Measurements from ENCODE around the gene LPCAT1. TPM values are rescaled to one million over a fixed set of nuclear protein-coding genes. Genes with fewer than 3 reads are reported as not detected.
"Not testable (repeated sequence)": the region's sequence is repeated elsewhere in the genome, so short reads cannot be mapped to it uniquely, and the experiment has no call there.

Gene LPCAT1
- total RNA-seq, 1 donor from 2014 or later, result 41.9 TPM

GRCh38 chr5:1540831-1541701, 17.3 kb upstream of the LPCAT1 start:
- DNase-seq, result no peak

DNA sequence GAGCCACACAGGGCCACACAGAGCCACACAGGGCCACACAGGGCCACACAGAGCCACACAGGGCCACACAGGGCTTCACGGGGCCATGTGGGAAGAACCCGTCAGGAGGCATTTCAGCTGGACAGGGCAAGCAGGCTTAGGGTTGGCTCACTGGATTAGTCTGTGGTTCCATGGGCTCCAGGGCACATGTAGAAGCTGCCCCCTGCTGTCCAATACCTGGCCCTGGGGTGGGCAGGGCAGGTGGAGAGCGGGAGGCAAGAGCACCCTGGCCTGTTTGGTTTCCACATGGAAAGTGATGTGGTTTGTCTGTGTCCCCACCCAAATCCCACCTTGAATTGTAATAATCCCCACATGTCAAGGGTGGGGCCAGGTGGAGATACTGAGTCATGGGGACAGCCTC, 16.4 kb upstream of the LPCAT1 start:
- no peak for DNase-seq

GRCh38 chr5:1539393-1540161, 15.8 kb upstream of the LPCAT1 start:
- not testable (repeated sequence) for DNase-seq

GRCh38 chr5:1538741-1539392, 15.1 kb upstream of the LPCAT1 start:
- no peak for DNase-seq

DNA sequence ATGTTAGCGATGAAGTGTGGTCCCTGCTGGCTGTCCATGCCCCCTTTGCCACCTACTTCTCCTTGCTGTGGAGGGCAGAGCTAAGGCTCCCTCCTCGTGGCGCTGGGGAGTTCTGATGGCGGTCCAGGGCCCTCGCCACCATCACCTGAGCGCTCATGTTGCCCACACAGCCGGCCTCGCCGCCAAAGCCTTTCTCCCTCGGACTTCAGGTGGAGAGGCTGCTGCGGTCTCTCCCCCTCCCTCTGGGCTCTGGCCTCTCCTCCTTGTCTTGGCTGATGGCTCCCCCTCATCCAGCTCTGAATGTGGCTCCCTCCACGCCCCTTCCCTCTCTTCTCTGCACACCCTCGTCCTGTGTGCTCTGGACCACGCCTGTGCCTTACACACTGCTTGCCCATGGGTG, 14.5 kb upstream of the LPCAT1 start:
- DNase-seq, result no peak

- DNase-seq, result no peak
Measured at GRCh38 chr5:1537603-1538154, 13.9 kb upstream of the LPCAT1 start.

DNA sequence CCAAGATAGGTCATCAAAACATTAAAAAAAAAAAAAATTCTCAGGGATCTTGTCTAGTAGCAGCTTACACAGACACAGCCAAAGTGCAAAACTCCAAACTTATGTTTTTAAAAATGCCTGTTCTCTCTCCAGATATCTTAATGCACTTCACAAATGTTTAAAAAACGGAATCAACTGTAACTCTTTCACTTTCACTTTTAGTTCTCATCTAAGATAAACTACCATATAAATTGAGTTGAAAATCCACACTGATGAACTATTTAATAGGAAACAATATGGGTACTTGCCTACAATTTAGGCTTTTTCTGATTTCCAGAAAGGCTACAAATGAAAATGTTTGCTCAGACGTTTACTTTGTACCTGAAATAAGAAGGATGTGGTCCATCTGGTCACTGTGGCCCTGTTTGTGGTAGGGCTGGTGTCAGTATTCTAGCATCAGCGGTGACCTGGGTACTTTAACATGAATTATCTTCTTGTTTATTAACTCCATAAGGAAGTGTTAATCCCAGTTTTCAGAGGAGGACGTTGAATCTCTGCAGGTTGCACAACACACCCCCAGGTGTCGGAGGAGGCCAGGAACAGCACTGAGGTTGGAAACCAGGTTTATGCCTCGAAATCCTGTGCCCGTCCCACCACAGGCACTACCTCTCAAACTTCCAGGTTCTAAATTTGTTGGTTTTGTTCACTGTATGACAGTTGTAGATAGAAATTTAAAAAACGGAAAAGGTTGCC, 13.3 kb upstream of the LPCAT1 start:
- no peak for DNase-seq

DNA sequence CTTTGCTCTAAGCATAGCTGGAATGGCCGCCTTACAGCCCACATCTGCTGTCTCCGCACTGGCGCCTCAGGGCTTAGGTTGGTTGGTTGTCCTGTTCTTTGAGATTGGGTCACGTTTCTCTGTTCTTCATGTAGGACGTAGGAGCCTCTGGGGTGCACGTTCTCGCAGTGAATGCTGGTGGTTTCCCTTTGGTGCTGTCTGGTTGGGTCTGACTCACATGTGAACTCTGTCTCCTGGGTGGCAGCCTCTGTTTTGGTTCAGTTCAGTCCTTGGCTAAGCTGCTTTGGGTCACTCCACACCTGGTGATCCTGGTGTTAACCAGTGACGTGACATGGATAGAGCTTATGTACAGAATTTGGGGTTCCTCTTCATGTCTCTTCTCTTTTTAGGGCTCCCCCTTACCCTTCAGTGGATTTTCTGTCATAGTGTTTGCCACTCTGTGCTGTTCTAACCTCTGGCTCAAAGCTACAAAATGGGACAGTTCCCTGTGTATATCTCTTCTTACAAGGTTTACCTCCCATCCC, 12.6 kb upstream of the LPCAT1 start:
- DNase-seq, result no peak

- no peak for DNase-seq
Measured at GRCh38 chr5:1535646-1536045, 11.9 kb upstream of the LPCAT1 start.

- no peak for DNase-seq
Measured at GRCh38 chr5:1532384-1532783, 8.6 kb upstream of the LPCAT1 start.

GRCh38 chr5:1529498-1529897, 5.7 kb upstream of the LPCAT1 start:
- no peak for DNase-seq

DNA sequence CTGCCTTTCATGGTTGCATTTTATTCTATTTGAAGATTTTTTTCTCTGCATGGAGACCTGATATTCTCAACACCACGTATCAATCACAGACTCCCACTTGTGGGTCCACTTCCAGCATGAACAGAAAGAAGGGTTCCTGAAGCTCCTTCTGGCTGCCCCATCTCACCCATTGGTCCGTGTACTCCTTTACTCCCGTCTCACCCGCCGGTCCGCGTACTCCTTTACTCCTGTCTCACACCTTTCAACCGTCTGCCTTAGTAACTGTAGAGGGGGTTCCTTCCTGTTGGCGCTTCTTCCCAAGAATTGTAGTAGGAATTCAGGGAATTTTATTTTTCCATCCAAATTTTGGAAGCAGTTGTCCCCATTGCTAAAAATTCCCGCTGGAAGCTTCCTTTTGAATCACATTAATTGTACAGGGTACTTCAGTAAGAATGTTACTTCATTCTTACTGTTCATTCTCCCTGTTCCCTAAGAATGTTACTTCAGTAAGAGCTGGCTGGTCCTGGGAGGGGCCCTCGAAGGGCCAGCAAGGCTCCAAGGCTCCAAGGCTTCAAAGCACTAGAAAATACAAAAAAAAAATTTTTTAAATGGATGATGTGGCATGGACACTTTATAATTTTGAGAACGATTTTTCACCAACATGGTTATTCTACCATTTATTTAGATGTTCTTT, 3.9 kb upstream of the LPCAT1 start:
- no peak for DNase-seq

GRCh38 chr5:1526681-1527131, 2.9 kb upstream of the LPCAT1 start:
- DNase-seq, result no peak

DNA sequence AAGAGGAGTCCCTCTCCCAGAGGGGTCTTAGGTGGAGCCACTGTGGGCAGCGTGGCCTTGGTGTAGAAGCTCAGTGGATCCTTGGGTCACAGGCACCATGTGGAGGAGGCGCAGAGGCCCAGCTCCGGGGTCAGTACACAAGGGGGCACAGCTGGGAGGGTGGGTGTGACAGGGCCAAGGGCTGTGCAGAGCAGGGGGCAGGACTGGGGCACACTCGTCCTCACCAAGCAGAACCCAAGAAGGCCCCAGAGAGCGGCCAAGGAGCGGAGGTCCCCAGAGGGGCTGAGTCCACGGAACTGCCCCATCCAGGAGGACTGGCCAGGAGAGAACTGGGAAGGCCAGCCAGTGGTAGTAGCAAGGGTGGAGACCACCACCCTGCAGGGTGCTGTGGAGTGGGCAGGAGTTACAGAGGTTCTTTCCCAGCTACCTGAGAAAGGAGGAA, 2.5 kb upstream of the LPCAT1 start:
- DNase-seq, result no peak

DNA sequence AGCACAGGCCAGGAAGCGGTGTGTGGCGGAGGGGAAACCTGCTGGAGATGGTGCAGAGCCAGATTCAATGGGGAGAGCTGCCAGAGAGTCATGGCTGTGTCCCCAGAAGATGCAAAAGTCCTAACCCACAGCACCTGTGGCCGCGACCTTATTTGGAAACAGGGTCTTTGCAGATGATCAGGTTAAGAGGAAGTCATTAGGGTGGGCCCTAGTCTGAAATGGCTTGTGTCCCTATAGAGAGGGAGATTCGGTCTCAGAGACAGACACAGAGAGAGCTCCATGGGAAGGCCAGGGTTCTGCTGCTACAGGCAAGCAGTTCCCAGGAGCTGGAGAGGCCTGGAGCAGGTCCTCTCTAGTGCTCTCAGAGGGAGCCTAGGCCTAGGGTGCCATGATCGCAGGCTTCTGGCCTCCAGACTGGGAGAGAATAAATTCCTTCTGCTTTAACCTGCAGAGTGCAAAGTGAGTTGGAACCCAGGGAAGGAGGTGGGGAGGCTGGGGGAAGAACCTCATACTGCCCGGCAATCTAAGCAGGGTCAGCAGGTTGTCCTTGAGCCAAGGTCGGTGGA, 1.9 kb upstream of the LPCAT1 start:
- no peak for DNase-seq

- no peak for DNase-seq
Measured at GRCh38 chr5:1524799-1525623, 1.3 kb upstream of the LPCAT1 start.

DNA sequence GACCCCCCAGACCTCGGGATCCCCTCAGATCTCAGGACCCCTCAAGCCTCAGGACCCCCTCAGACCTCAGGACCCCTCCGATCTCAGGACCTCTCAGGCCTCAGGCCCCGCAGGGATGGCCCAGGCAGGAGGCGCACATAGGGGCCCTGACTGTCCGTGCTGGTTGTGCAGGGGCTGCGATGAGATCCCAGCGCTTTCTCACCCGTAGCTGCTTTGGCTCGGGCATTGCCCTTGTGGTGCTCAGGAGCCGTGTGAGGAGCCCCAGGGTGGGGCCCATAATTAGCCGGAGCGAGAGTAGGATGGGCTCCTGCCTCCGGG, 680 bp upstream of the LPCAT1 start:
- DNase-seq, result no peak

DNA sequence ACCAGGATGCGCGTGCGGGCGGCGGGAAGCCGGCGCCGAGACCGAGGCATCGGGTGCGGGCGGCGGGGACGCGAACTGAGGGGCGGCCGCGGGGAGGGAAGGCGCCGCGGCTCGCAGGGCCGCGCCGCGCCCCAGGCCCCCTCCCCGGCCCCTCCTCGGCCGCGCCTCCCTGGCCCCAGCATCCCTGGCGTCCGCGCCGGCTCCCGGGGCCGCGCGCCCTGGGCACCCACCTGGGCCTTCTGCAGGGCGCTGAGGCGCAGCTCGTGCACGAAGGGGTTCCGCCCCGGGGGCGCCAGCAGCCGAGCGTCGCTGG, 324 bp downstream of the LPCAT1 start:
- DNase-seq, result no peak

DNA sequence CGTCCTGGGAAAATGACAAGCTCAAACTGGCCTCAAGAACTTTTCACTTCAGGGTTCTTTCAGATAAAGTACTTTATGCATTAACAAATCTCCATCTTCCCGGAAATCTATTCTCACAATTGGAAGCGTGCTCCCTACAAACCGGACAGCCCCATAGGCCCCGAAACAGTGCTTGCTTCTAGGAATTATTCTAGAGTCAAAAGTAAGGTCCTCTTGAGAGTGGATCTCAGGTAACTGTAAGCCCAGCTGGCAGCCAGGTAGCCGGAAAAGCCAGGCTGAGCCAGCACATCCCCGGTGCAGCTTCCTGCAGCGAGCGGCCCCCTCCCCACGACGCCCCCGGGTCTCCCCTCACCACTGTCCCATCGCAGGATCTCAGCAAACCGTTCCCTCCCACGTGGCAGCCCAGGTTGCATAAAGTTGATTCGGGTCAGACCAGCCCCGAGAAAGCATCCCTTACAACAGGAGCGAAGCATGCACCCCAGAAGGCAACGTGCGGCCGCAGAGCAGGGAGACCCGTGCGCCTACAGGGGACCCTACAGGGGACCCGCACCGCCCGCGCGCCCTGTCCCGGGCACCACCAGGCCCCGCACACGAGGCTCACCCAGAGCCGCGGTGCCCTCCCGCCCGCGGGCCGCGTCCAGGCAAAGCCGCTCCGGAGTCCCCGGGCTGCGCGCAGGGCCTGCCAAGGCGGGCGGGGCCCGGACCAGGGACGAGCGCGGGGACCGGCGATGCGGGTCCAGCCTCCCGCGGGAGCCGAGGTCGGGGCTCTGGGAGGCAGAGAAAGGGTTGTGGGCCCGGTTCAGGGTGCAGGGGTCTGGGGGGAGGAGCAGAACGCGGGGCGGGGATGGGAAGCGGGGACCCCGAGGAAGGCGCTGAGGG, 920 bp downstream of the LPCAT1 start:
- peak; percentile 29 for DNase-seq

All from dermis blood vessel endothelial cell (primary cell).